DMS79 treated with DMSO at 0.1 percent for 48 hours (cell line): Measurements from ENCODE around the gene CLCNKA.
"Not testable (repeated sequence)": the region's sequence is repeated elsewhere in the genome, so short reads cannot be mapped to it uniquely, and the experiment has no call there.

Experiments
- DNase-seq: peaks from one replicate; lab custom pipeline; 2025; lab: John Stamatoyannopoulos, UW

The CLCNKA gene

DNA sequence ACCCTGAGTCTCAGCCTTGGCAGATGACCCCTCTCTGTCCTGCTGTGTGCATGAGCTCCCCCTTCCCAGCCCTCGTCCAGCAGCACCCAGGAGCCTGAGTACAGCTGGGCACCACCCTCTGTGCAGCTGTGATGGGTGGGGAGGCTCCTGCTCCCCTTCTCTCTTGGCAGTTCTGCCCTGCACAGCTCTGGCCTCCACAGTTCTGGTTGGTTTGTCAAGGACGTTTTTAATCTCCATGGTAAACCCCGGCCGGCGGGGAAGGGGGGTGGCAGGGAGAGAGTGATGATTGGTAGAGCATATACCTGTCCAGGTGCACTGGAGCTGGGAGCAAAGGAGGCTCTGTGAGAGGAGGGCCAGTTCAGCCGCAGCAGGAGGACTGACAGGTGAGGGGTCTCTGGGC lies at the start of gene CLCNKA:
Gene CLCNKA, plus strand, starts transcription at position 356 of the 400 bp plus-strand sequence. CDS start 584 bp downstream, outside the sequence.
- peak; percentile 87 for DNase-seq

DNA sequence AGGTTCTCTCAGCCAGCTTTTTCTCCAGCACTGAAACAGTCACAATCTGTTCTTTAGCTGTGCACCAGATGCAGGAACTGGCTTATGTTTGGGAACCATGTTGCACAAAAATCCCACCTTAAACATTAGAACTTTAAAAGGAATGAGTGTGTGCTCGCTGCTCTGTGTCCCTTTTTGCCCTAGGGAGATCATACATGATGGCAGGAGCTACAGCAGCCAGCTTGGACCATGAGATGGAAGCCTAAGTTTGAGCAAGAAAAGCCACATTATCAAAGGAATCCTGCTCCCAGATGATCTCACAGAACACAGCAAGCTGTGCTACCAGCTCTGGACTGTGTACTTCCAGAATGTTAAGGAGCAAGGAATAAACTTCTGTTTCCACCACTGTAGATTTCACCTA lies 49.4 kb upstream of the CLCNKA start:
- no peak for DNase-seq

DNA sequence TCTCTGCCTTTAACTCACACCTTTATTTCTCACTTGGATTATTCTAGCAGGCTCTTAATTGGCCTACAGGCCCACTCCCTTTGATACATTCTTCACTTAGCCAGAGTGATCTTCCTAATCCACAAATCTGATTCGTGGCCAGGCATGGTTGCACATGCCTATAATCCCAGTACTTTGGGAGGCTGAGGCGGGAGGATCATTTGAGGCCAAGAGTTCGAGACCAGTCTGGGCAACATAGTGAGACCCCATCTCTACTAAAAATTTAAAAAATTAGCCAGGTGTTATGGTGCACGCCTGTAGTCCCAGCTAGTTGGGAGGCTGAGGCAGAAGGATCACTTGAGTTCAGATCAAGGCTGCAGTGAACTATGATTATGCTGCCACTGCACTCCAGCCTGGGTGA lies 48.1 kb upstream of the CLCNKA start:
- no peak for DNase-seq

DNA sequence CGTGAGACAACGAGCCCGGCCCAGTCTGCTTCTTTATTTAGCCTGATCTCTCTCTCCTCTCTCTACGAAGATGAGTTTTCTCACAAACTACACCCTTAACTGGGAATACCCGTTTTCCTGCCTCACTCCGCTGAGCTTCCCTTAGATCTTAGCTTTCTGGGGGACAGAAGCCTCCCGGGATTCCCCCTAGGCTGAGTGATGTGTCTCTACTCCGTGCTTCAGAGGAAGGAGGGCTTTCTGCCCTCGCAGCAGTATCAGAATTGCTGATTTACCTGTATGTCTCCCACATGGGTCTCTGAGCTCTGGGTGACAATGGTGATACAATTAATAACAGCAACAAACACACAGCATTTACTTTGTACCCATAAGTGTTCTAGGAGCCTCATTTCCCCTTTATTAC lies 47.0 kb upstream of the CLCNKA start:
- DNase-seq = no peak

DNA sequence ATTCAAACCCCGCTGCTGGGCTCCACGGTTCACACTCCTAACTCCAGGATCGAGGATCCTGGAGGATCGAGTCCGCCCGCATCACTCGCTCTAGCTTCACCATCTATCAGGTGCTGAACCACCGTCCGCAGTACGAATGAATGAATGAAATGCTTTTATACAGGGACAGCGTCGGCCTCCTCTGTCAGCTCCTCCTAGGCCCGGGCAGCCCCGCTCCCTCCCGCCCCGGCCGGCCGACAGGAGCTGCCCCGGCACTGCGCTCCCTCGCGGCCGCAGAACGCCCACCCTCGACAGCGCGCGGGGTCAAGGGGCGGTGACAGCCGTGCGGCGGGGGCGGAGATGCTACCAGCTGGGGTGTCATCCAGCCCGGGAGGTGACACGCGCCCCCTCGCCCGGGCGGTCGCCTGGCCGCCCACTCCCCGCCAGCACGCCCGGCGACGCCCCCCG lies 46.5 kb upstream of the CLCNKA start:
- peak; percentile 35 for DNase-seq

DNA sequence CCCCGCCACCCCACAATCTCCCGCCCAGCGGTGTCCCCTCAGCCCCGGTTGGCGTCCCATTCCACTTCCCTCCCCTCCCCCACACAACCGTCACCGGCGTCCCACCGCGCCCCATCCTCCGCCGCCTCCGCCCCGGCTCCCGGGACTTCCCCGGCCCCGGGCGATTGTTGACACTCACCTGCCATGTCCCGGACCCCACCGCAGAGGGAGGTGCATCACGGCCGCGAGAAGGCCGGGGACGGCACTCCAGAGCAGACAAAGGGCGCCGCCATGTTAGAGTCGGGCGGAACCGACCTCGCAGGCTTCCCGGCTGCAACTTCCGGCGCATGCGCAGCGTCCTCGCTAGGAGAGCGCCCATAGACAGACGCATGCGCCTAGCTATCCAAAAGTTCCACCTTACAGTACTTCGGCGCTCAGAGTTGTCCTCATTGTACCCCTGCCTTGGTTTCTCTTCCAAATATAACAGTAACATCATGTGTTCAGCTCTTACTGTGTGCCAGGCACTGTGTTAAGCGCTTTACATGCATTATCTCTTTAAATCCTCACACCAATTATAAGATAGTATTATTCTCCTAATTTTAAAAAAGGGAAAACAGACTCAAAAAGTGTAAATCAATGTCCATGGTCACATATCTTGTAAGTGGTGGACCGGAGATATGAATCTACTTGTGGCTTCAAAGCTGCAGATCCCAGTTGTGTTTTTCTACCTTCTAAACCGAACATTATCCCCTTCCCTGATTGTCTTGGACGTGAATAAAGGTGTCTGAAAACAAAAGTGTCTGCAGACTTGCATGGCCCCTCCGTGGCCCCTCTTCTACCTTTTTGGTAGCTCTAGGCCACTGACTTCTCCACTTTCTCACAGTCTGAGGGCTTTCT lies 45.8 kb upstream of the CLCNKA start, which contains the start of gene ZBTB17:
Gene ZBTB17, minus strand, starts transcription at position 297 of the 876 bp plus-strand sequence. CDS start 27,606 bp downstream, outside the sequence.
- peak; percentile 89 for DNase-seq

DNA sequence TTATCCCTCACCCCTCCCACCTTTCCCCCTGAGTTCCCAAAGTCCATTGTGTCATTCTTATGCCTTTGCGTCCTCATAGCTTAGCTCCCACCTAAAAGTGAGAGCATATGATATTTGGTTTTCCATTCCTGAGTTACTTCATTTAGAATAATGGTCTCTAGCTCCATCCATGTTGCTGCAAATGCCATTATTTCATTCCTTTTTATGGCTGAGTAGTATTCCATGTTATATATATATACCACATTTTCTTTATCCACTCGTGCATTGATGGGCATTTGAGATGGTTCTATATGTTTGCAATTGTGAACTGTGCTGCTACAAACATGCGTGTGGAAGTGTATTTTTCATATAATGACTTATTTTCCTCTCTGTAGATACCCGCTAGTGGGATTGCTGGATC lies 43.9 kb upstream of the CLCNKA start:
- DNase-seq = not testable (repeated sequence)

DNA sequence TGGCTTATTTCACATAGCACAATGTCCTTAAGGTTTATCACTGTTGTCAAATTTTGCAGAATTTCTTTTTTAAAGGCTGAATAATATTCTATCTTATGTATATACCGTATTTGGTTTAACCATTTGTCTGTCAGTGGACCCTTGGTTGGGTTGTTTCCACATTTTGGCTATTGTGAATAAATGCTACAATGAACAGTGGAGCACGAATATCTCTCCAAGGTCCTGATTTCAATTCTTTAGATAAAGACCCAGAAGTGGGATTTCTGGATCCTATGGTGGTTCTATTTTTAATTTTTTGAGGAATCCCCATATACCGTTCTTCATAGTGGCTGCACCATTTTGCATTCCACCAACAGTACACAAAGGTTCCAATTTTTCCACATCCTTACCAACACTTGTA lies 40.2 kb upstream of the CLCNKA start:
- DNase-seq = no peak

DNA sequence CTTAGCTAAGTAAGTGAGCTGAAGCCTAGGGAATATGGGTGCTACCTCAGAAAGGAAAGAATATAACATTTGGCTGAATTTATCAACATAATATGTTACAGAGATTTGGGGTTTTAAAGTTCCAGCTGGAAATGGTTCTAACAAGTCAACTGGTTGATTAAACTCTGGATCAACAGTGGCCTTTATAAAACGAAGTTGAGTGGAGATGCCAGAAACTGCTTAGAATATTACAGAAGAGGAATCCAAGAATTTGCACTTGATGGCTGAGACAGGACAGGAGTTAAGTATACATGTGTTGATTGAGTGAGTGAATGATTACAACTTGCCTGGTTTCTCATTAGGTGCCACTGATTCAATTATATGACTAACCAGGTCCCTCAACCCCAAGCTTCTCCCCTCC lies 38.6 kb upstream of the CLCNKA start:
- no peak for DNase-seq

DNA sequence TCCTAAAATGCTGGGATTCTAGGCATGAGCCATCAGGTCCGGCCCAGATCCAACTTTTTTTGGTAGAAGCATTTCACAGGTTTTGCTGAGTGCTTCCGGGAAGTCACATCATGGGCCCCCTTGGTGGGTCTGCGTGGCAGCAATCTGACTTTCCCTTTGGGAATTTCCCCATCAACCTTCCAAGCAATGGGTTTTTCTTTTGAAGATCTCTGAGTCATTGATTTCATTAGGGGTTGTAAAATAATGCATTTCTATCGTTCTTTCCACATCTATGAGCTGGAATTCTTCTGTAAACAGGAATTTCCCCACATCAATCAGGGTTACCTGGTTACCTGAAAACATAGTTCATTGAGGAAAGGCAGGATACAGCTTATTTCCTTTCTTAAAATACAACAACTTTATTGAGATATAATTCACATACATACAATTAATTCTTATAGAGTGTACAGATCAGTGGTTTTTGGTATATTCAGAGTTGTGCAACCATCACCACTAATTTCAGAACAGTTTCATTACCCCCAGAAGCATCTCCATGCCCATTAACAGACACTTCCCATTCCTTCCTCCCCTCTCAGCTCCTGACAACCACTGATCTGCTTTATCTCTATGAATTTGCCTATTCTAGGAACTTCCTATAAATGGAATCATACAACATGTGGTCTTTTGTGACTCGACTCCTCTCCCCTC lies 36.1 kb upstream of the CLCNKA start:
- no peak for DNase-seq

DNA sequence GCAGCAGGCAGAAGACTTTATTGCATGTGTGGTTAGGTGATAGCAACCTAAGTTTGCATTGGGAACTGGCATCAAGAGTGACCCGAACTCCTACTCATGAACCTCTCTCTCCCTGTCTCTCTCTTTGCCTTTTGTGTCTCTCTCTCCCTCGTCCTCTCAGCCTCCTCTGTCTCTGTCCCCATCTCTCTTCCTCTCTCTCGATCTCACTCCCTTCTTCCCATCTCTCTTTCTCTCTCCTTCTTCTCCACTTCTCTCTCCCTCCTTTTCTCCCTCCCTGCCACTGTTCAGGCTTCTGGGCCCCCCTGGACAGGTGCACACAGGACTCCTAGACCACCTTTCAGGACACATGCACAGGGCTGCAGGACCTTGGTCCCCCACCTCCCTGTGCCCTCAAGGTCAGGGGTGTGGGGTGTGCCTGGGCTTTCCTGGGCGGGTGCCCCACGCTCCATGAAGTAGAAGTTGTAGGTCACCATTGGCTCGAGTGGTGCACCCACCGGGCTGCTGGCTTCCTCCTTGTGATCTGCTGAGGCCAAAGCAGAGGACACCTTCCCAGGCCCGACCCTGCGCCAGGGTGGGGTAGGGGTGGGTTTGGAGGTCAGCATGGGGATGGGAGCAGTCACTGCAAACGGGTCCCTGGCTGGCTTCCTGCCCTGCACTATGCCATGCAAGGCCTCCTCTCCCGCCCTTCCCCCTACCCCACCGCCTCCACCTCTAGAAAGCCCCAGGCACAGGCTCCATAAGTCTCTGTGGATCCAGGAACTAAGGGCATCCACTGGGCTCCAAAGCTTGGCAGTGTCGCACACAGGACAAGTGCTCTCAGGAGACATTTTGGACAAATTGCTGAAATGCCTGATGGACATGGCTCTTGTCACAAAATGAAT lies 32.7 kb upstream of the CLCNKA start:
- no peak for DNase-seq

DNA sequence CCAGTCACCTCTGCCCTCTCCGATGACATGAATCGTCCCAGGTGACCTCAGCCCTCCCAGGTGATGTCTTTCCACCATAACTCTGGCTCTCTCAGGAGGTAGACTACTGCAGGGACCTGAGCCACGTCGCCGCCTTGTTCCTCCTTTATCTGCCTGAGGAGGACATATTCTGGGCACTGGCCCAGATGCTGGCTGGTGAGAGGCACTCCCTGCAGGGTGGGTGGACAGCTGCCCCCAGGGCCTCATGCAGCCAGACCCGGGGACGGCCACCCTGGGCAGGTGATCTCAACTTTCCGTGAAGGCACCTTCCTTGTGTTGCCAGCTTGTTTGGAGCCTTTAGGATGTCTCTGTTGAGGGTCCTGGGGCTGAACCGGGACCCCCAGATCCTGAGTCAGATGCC lies 32.1 kb upstream of the CLCNKA start:
- no peak for DNase-seq

DNA sequence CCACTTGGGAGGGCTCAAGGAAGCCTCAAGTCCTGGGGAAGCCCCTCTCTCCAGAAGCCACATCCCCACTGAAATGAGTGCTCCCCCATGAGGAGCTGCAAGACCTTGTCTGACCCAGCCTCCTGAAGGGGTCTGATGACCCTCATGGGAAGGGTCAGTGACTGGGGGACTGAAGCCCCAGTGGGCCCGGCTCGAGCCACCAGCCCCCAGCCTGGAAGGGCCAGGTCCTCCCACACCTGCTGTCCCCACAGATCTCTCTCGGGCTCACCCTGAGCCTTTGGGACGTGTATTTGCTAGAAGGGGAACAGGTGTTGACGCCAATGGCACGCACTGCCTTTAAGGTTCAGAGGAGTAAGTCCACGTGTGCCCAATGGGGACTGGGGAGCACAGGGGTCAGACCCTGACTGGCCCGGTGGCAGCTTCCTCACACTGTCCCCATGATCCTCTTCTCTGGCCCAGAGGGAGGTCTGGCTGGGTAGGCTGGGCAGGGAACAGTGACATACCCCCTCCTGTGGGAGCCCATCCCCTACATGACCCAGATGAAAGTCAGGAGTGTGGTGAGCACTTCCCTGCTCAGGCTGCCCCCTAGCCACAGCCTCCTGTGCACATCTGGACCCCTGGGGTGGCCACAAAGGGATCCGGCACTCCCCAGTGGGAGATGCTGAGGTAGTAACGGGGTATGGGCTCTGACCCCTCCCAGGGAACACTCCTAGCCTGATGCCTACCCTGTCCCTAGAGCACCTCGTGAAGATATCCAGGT lies 30.2 kb upstream of the CLCNKA start:
- no peak for DNase-seq

DNA sequence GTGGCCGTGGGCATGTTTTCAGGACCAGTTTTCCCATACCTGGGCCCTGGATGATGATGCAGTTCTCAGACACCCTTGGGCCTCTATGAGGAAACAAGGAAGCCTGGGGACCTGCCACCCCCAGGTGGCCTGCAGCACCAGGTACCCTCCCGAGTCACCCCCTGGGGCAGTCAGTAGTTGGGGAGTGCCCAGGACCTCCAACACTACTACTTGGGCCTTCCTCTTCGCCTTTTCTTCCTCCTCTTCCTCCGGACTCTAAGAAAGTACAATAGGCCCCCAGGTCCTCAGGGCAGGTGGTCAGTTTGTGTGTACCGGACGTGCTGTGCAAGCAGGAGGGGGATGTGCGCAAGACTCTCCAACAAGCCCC lies 29.7 kb upstream of the CLCNKA start:
- no peak for DNase-seq

DNA sequence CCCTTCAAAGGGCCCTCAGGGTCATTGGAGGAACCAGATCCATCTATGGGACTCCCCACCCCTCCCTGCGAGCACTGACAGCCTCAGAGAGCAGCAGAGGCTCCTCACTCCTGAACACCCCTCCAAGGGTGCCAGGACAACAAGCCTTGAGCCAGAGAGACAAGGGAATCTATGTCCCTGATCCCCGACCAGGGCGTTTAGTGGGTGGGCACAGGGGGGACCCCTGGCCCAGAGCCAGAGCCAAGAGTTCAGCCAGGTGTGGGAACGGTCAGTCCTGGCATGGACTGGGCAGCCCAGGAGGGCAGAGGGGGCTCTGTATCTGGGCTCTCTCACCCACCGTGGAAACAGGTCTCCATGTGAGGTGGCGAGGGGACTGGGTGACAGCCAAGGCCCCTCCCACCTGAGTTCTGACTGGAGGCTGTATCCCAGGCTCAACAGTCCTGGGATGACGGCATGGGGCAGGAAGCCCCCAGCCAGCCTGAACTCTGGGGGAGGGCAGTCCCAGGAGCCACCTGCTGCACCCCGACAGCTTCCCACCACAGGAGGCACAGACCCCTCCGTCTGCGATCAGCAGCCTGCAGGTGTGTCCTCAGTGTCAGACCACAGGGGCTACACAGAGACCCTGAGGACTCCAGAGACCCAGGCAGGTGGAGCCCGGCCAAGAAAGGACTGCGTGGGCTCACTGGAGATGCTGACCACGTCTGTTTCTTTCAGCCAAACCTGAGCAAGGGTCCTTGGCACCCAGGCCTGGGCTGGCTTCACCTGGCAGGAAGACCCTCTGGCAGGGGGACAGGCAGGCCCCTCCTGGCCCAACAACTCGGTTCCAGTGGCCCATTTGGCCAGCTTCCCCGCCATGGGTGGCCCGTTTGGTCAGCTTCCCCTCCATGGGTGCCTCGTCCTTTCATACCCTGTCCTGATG lies 29.0 kb upstream of the CLCNKA start:
- no peak for DNase-seq

DNA sequence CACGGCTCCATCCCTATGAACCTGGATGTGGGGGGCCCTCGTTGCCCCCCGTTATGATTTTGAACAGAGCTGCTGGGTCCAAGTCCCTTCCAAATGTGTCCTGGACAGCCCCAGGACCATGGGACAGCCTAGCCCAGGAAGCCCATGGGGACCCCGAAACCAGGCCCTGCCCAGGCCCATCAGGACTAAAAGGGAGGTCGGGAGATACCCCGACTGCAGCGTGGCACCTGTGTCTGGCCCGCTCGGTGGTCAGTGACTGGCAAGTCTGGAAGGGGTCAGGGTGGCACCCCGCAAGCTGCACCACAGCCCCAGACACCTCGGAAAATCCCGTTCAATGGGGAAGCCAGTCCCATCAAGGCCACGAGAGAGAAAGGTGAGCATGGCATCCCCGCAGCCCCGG lies 28.2 kb upstream of the CLCNKA start:
- DNase-seq = no peak

DNA sequence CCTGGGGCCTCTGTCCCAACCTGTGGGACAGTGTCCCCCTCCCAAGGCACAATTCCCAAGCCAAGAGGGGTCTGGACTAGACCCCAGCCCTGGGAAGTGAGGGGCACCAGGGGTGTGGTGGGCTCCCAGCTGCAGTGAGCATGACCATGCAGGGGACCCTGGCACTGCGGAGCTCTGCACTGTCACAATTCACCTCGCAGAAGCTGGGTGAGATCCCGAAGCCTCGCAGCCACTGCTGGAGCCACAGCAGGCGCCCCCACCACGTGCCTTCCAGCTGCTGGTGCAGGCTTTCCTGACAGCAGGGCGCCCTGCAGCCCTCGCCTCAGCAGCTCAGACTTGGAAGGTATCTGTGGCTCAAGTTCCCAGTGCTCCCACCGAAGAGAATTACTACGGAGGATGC lies 27.8 kb upstream of the CLCNKA start:
- no peak for DNase-seq

DNA sequence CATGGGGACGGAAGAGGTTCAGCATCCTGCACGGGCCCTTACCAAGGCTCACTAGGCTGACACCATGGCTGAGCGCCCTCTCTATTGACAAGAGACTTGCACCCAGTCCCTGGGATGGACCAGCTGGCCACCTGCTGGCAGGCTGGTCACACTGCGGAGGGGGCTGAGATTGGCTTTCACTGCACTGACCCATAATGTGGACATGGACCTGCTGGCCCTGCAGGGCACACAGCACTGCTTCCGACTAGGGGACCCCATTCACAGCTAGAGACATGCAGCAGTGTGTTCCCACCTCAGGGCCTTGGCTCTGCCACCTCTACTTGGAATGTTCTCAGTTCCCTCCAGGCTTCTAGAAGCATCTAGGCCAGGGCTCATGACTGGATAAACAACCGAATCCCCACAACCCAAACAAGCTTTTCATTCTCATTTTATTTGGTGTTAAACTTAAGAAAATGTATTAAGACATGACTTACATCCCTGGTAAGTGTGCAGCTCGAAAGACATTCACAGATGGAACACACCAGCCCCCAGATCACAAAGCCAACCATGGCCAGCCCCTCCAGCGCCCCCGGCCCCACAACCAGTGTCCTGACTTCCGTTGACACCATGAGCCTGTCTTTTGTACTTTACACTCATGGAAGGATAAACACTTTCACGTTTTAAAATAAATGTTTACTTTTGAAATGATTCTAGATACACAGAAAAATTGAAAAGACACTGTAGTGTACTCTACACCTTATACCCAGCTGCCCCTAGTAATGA lies 27.1 kb upstream of the CLCNKA start:
- DNase-seq = no peak

DNA sequence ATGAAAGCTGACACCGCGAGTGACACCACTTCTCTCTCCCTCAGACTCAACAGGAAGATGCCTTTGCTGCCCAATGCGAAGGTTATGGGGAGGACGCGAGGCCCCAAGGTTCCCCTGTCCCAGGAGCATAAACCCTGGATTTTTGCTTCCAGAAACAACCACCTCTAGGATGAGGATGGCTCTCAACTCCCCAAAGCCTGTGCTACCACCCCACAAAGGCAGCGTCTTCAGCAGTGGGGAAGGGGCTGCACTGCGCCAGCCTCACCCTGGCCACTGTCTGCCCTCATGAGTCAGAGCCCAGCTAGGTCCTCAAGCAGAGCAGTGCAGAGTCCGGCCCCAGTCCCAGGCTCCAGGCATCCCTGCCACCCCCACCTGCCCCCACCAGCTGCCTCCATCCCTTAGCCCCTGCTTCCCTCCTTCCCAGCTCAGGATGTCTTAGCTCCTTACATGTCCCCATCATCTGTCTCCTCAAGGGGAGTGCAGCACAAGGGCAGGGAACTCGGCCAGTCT lies 24.7 kb upstream of the CLCNKA start:
- no peak for DNase-seq
